Measurements from ENCODE around the gene RTP1. TPM values are rescaled to one million over a fixed set of nuclear protein-coding genes. Genes with fewer than 3 reads are reported as not detected.

Gene RTP1
- total RNA-seq (ENCODE audit: unreplicated experiment), result not detected
- long read RNA-seq, result 0 reads

- peaks cover 2% of the 10 kb centered on the region for H3K27me3 Mint-ChIP-seq (ENCODE audit: unreplicated experiment)
- no peak for DNase-seq (ENCODE audit: low spot score)
- no peaks in the 10 kb centered on the region for H3K9me3 Mint-ChIP-seq (ENCODE audit: unreplicated experiment)
- no peaks in the 10 kb centered on the region for H3K4me1 Mint-ChIP-seq (ENCODE audit: unreplicated experiment)
- H3K36me3 Mint-ChIP-seq (ENCODE audit: low read depth, unreplicated experiment), result no peaks in the 10 kb centered on the region
- H3K27ac Mint-ChIP-seq (ENCODE audit: unreplicated experiment), result no peak within 1 kb of the TSS
- TF ChIP-seq CTCF (IDR thresholded peaks at IDR 0.05; ENCODE audit: unreplicated experiment), result no peak
- no peak within 1 kb of the TSS for H3K4me3 Mint-ChIP-seq (ENCODE audit: unreplicated experiment)
Measured at GRCh38 chr3:187197335-187197649, at the start of gene RTP1. RTP1 (plus strand) TSS chr3:187197486; CDS start chr3:187197516, 30 bp downstream.

GRCh38 chr3:187150186-187150585, 47.1 kb upstream of the RTP1 start:
- no peak overlapping the region for H3K27ac Mint-ChIP-seq (ENCODE audit: unreplicated experiment)
- no peak for DNase-seq (ENCODE audit: low spot score)
- no peaks in the 10 kb centered on the region for H3K4me1 Mint-ChIP-seq (ENCODE audit: unreplicated experiment)
- H3K4me3 Mint-ChIP-seq (ENCODE audit: unreplicated experiment), result no peak overlapping the region
- peaks cover 9% of the 10 kb centered on the region for H3K36me3 Mint-ChIP-seq (ENCODE audit: low read depth, unreplicated experiment)
- no peak for TF ChIP-seq CTCF (IDR thresholded peaks at IDR 0.05; ENCODE audit: unreplicated experiment)
- H3K9me3 Mint-ChIP-seq (ENCODE audit: unreplicated experiment), result peaks cover 4% of the 10 kb centered on the region
- H3K27me3 Mint-ChIP-seq (ENCODE audit: unreplicated experiment), result no peaks in the 10 kb centered on the region

GRCh38 chr3:187150599-187150998, 46.7 kb upstream of the RTP1 start:
- Mint-ChIP-seq H3K27me3 (ENCODE audit: unreplicated experiment) (no peaks in the 10 kb centered on the region), H3K9me3 (ENCODE audit: unreplicated experiment) (peaks cover 4% of the 10 kb centered on the region), H3K27ac (ENCODE audit: unreplicated experiment) (no peak overlapping the region), H3K4me3 (ENCODE audit: unreplicated experiment) (no peak overlapping the region), H3K4me1 (ENCODE audit: unreplicated experiment) (no peaks in the 10 kb centered on the region), H3K36me3 (ENCODE audit: low read depth, unreplicated experiment) (peaks cover 8% of the 10 kb centered on the region)
- peak; percentile 18 for DNase-seq (ENCODE audit: low spot score)
- no peak for TF ChIP-seq CTCF (IDR thresholded peaks at IDR 0.05; ENCODE audit: unreplicated experiment)

DNA sequence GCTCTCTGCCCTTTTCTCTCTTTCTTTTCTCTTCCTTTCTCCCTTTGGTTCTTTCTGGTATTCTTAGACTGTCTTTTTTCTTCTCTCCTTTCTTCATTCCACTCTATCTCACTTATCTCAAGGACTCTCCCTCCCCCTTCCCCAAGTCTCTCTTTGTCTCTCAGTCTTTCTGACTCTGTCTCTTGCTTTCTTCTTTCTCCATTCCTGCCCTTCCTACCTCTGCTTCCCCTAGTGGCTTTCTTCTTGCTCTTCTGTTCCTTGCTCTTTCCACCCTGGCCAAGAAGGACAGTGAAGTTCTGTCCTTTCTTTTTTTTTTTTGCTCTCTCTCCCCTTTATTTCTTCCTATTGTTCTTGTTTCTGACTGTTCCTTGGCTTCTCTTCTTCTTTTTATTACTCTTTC, 35.7 kb upstream of the RTP1 start:
- Mint-ChIP-seq H3K27ac (ENCODE audit: unreplicated experiment) (no peak overlapping the region), H3K9me3 (ENCODE audit: unreplicated experiment) (peaks cover 4% of the 10 kb centered on the region), H3K36me3 (ENCODE audit: low read depth, unreplicated experiment) (peaks cover 4% of the 10 kb centered on the region), H3K4me1 (ENCODE audit: unreplicated experiment) (peaks cover 11% of the 10 kb centered on the region), H3K4me3 (ENCODE audit: unreplicated experiment) (no peak overlapping the region), H3K27me3 (ENCODE audit: unreplicated experiment) (peaks cover 3% of the 10 kb centered on the region)
- no peak for TF ChIP-seq CTCF (IDR thresholded peaks at IDR 0.05; ENCODE audit: unreplicated experiment)
- DNase-seq (ENCODE audit: low spot score), result no peak

- no peak overlapping the region for H3K27ac Mint-ChIP-seq (ENCODE audit: unreplicated experiment)
- no peak overlapping the region for H3K4me3 Mint-ChIP-seq (ENCODE audit: unreplicated experiment)
- DNase-seq (ENCODE audit: low spot score), result no peak
- peaks cover 11% of the 10 kb centered on the region for H3K4me1 Mint-ChIP-seq (ENCODE audit: unreplicated experiment)
- peaks cover 3% of the 10 kb centered on the region for H3K27me3 Mint-ChIP-seq (ENCODE audit: unreplicated experiment)
- H3K9me3 Mint-ChIP-seq (ENCODE audit: unreplicated experiment), result peaks cover 4% of the 10 kb centered on the region
- TF ChIP-seq CTCF (IDR thresholded peaks at IDR 0.05; ENCODE audit: unreplicated experiment), result no peak
- peaks cover 4% of the 10 kb centered on the region for H3K36me3 Mint-ChIP-seq (ENCODE audit: low read depth, unreplicated experiment)
Measured at GRCh38 chr3:187162265-187162953, 34.9 kb upstream of the RTP1 start.
